ENCODE results near the gene RGS13. TPM values are rescaled to one million over a fixed set of nuclear protein-coding genes. Genes with fewer than 3 reads are reported as not detected.

The RGS13 gene
- total and polyA plus RNA-seq, 7 donors = 0.36 to 7.8 (median 1.2) TPM; not detected in 2

- Histone ChIP-seq H3K9me3 (no peaks in the 10 kb centered on the region), H3K27ac (no peak overlapping the region), H3K36me3 (no peaks in the 10 kb centered on the region), H3K27me3 (no peaks in the 10 kb centered on the region), H3K4me1 (no peaks in the 10 kb centered on the region), H3K4me3 (no peak overlapping the region)
- WGBS, 2 donors = 93% methylated on average over 1 of the region's 1 CpG
- intact Hi-C loops (cut with DNase I) = no loop called here
- no peak for DNase-seq
- TF ChIP-seq CTCF (IDR thresholded peaks at IDR 0.05) (no peak), EP300 (IDR thresholded peaks at IDR 0.05) (no peak), POLR2A (IDR thresholded peaks at IDR 0.05) (no peak)
Measured at GRCh38 chr1:192628396-192629057, 7.4 kb upstream of the RGS13 start.

GRCh38 chr1:192629612-192630011, 6.3 kb upstream of the RGS13 start:
- Histone ChIP-seq H3K9me3 (no peaks in the 10 kb centered on the region), H3K4me3 (no peak overlapping the region), H3K27me3 (no peaks in the 10 kb centered on the region), H3K4me1 (no peaks in the 10 kb centered on the region), H3K36me3 (no peaks in the 10 kb centered on the region), H3K27ac (no peak overlapping the region)
- intact Hi-C loops (cut with DNase I) = no loop called here
- TF ChIP-seq POLR2AphosphoS5 (IDR thresholded peaks at IDR 0.05) = no peak
- no peak for TF ChIP-seq EP300 (IDR thresholded peaks at IDR 0.05)
- TF ChIP-seq POLR2A (IDR thresholded peaks at IDR 0.05) = no peak
- no peak for TF ChIP-seq CTCF (IDR thresholded peaks at IDR 0.05)
- no peak for DNase-seq
- 71 to 79% methylated on average over 3 of the region's 3 CpGs for WGBS, 2 donors

- TF ChIP-seq POLR2AphosphoS5 (IDR thresholded peaks at IDR 0.05) = no peak
- TF ChIP-seq EP300 (IDR thresholded peaks at IDR 0.05) = no peak
- no peak for TF ChIP-seq CTCF (IDR thresholded peaks at IDR 0.05)
- TF ChIP-seq POLR2A (IDR thresholded peaks at IDR 0.05) = no peak
- Histone ChIP-seq H3K27me3 (no peaks in the 10 kb centered on the region), H3K36me3 (no peaks in the 10 kb centered on the region), H3K9me3 (no peaks in the 10 kb centered on the region), H3K4me1 (no peaks in the 10 kb centered on the region), H3K27ac (no peak overlapping the region), H3K4me3 (no peak overlapping the region)
- 53 to 73% methylated on average over 6 of the region's 6 CpGs for WGBS, 2 donors
- no peak for DNase-seq
- intact Hi-C loops (cut with DNase I) = no loop called here
Measured at GRCh38 chr1:192630521-192631287, 5.2 kb upstream of the RGS13 start.

GRCh38 chr1:192631749-192632148, 4.2 kb upstream of the RGS13 start:
- TF ChIP-seq POLR2A (IDR thresholded peaks at IDR 0.05) = no peak
- no peak for TF ChIP-seq CTCF (IDR thresholded peaks at IDR 0.05)
- no peak for TF ChIP-seq POLR2AphosphoS5 (IDR thresholded peaks at IDR 0.05)
- TF ChIP-seq EP300 (IDR thresholded peaks at IDR 0.05) = no peak

More at GRCh38 chr1:192631749-192632148, 4.2 kb upstream of the RGS13 start:
- intact Hi-C loops (cut with DNase I) = no loop called here
- H3K27ac ChIP-seq = no peak overlapping the region
- no peak overlapping the region for H3K4me3 ChIP-seq
- no peaks in the 10 kb centered on the region for H3K4me1 ChIP-seq
- H3K27me3 ChIP-seq = no peaks in the 10 kb centered on the region
- no peak for DNase-seq
- H3K9me3 ChIP-seq = no peaks in the 10 kb centered on the region
- H3K36me3 ChIP-seq = no peaks in the 10 kb centered on the region
